Femur (tissue), 1 donor: ENCODE data around the gene DNM2.
"Not testable (repeated sequence)": the region's sequence is repeated elsewhere in the genome, so short reads cannot be mapped to it uniquely, and the experiment has no call there.

Source experiments
- DNase-seq: peaks from one replicate; pipeline ENCODE4 v3.0.0-alpha.2; 2017

Gene DNM2

GRCh38 chr19:10727685-10728201, 9.9 kb downstream of the DNM2 start:
- no peak for DNase-seq

DNA sequence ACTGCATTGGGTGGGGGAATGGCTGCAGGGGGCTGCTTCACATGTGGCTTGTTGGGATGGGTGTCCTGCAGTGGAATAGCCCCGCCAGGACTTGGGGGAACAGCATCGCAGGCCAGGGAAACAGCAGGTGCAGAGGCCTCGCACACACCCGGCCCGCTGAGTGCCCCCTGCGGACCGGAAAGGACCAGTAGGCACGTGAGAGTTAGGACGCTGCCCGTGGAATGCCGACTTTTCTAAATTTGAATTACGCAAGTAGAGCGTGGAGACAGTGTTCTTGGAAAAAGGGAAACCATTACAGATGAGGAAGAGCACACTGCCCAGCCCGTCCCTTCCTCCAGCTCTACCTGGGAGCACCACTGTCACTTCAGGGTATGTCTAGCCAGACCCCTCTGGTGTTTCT, 11.5 kb downstream of the DNM2 start:
- DNase-seq: no peak

GRCh38 chr19:10730932-10731331, 13.1 kb downstream of the DNM2 start:
- DNase-seq: no peak

GRCh38 chr19:10735741-10736140, 17.9 kb downstream of the DNM2 start:
- DNase-seq: no peak

DNA sequence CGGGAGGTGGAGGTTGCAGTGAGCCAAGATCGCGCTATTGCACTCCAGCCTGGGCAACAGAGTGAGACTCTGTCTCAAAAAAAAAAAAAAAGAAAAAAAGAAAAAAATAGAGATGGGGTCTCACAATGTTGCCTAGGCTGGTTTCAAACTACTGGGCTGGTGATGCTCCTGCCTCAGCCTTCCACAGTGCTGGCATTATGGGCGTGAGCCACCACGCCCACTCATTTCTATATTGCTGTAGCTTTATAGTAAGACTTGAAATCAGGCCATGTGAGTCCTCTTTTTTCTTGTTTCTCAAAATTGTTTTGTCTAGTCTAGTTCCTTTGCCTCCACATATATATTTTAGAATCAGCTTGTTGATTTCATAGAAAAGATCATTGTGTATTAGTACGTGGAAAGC, 18.3 kb downstream of the DNM2 start:
- DNase-seq: no peak

DNA sequence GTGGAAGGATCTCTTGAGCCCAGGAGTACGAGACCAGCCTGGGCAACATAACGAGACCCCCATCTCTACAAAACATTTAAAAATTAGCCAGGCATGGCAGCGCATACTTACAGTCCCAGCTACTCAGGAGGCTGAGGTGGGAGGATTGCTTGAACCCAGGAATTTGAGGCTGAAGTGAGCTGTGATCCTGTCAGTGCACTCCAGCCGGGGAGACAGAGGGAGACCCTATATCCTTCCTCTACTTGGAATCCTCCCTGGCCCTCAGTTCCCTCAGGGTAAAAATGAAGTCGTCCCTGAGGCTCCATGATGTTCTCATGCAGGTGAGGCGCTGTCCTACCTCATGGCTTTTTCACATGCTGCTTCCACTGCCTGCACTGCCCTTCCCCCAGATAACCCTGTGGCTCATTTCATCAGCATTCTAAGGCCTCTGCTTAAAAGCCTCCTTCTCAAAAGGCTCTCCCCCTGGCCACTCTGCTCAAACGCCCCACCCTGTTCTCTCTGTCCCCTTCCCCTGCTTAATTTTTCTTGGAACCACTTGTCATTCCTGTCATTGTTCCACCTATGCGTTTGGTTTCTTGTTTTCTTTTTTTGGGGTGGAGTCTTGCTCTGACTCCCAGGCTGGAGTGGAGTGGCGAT, 19.2 kb downstream of the DNM2 start:
- no peak for DNase-seq

GRCh38 chr19:10737722-10738121, 19.8 kb downstream of the DNM2 start:
- DNase-seq: no peak

DNA sequence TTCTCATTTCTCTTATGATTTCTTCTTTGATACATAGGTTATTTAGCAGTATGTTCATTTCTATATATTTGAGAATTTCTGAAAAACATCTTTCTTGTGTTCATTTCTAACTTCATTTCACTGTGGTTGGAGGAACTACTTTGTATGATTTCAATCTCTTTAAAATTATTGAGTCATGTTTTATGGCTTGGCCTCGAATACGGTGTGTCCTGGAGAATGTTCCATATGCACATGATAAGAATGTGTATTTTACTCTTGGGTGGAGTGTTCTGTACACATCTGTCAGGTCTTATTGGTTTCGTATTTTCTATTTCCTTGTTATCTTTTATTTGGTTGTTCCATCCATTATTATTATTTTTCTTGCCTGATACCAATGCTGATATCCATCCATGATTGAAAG, 22.9 kb downstream of the DNM2 start:
- DNase-seq: no peak

GRCh38 chr19:10742476-10742875, 24.6 kb downstream of the DNM2 start:
- no peak for DNase-seq

DNA sequence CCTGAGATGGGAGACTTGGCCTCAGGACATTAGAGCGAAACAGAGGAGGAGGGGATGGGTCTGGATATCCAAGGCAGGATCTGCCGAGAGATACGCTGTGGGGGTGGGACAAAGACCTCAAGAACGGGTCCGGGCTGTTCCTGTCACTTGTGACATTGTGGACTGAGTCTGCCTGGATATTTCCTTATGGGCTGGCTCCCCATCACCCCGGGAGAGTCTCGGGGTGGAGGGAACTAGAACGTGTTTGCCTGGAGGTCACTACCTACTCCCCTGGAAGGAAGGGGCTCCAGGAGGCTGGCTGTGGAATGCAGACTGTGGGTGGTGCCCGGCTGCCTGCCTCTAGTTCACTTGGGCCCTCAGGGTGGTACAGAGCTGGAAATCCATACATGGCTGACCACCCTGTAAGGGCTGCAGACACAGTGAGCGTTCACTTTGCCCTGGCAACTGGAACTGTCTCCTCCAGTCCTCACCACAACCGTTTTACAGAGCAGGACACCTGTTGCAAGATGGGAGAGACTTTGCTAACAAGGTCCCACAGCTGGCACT, 26.4 kb downstream of the DNM2 start:
- DNase-seq: no peak

GRCh38 chr19:10744801-10745293, 27.0 kb downstream of the DNM2 start:
- DNase-seq: no peak

- not testable (repeated sequence) for DNase-seq
Measured at GRCh38 chr19:10746437-10746836, 28.6 kb downstream of the DNM2 start.

- DNase-seq: no peak
Measured at GRCh38 chr19:10747271-10747670, 29.4 kb downstream of the DNM2 start.

DNA sequence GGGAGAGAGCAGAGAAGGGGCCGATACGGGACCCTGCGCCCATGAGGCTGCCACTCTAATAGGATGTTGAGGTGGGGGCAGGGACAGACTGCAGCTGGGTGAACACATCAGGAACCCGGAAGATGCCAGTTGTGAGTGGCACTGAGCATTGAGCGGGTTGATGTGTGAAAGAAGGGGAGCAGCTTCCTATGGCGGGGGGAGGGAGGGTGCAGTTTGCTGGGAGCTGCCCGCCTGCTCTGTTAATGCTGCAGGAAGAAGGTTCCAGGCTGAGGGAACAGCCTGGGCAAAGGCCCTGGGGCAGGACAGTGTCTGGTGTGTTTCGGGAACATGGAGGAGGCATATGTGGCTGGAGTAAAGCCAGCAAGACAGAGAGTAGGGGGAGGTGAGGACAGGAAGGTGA, 29.8 kb downstream of the DNM2 start:
- no peak for DNase-seq

GRCh38 chr19:10748195-10748926, 30.5 kb downstream of the DNM2 start:
- DNase-seq: no peak

- no peak for DNase-seq
Measured at GRCh38 chr19:10748927-10749434, 31.1 kb downstream of the DNM2 start.

GRCh38 chr19:10749435-10750384, 31.8 kb downstream of the DNM2 start:
- no peak for DNase-seq

- no peak for DNase-seq
Measured at GRCh38 chr19:10751109-10751953, 33.5 kb downstream of the DNM2 start.

- DNase-seq: no peak
Measured at GRCh38 chr19:10752237-10752912, 34.5 kb downstream of the DNM2 start.

DNA sequence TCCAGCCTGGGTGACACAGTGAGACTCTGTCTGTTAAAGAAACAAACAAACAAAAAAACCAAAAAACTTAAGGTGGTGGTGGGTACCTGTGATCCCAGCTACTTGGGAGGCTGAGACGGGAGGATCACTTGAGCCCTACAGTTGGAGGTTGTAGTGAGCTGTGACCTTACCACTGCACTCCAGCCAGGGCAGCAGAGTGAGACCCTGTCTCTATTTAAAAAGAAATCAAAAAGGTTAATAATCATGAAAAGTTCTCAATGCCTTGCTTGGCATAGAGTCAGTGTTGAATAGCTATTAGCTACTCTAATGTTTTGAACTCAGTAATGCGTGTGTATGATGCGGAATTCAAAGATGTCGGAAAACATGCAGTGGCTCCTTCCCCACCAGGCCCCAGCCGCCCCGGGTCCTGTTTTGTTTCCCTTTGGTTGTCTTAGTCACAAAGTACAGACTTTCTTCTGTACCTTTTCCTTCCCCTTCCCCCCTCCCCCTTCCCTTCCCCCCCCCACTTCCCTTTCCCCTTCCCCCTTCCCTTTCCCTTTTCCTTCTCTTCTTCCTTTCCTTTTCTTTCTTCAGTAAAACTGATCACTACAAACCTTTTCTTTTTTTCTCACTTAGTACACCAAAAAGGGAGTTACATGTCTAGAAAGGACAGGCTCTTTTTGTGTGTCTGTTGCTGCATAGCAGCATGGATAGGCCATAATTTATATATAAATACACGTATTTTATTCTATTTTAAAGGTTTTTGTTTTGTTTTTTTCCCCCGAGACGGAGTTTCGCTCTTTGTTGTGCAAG, 35.2 kb downstream of the DNM2 start:
- no peak for DNase-seq
